Urothelium cell line (cell line): ENCODE measurements around the gene SIAH1.
"Not testable (repeated sequence)": the region's sequence is repeated elsewhere in the genome, so short reads cannot be mapped to it uniquely, and the experiment has no call there.

Experiments
- DNase-seq: peaks from one replicate; pipeline ENCODE4 v3.0.0; 2011; ENCODE audit warnings: low spot score, mixed read lengths
- FAIRE-seq: peaks from 2 replicates; lab custom pipeline; 2011; peaks lifted over from hg19 to GRCh38; lab: Jason Lieb, UNC

Gene SIAH1

GRCh38 chr16:48393485-48394354 is 8.5 kb upstream of the SIAH1 start:
- FAIRE-seq = no peak
- no peak for DNase-seq

- DNase-seq (no peak), FAIRE-seq (no peak)
These were observed 7.2 kb upstream of the SIAH1 start for GRCh38 chr16:48392407-48392806.

DNA sequence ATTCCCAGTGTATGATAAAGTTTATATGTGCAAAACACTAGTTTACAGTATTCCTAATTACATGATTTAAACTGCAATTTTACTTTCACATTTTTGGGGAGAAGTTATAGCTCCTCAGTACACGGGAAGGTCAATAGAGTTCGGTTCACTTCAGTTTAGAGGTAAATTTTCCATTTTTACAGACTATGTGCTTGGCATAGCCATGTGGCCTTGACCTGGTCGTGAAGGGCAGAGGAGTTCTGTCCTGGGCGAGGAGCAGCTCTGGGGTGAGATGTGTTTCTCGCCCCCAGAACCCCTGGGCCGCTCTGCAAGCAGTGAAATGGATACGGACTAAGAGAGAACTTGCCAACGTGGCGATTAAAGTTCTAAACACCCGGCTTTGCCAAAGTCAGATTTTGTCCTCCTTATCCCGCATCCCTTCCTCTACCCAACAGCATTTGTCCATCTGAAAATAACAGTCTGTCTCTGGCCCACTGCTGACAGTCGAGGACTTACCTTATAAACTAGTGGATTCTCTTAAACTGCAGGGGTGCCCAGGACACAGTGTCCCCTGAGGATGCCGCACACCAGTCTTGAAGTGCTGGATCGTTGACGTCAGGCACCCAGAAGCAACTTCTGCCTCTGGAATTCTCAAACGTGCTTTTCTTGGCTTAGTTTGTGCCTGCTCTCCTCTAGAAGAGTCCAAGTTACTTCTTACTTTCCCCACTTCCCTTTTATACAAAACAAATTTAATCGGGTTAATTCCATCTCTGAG is 1.5 kb upstream of the SIAH1 start:
- FAIRE-seq = no peak
- DNase-seq = no peak

DNA sequence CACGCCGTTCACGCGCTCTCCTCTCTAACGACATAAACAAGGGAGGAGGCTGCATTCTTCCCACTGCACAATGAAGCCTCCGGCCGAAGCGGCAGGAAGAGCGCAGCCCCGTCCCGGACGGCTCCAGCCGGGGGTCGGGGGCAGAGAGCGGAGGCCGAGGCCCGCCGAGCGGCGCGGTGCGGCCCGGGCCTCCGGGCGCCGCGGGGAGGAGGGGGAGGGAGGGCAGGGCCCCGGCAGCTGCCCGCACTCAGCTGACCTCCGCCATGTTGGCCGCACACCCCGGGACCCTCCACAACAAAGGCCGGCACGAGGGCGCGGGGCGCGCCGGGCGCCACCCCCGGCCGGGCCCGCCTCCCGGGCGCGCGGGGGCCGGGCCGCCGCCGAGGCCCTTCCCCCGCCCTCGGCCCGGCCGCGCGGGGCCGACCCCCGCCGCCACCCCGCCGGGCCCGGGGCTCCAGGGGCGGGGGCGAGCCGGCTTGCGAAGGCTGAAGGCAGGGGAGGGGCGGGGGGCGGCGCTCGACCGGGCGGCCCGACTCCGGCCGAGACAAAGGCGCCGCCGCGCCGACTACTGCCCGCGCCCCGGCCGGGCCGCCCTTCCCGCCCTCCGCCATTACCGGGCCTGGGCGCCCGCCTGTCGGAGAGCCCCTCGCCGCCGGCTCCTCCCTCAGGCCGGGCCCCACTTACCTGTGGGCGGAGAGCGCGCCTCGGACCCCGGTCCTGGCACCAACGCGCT is 527 bp downstream of the SIAH1 start:
- DNase-seq = peak; percentile 69
- no peak for FAIRE-seq

DNA sequence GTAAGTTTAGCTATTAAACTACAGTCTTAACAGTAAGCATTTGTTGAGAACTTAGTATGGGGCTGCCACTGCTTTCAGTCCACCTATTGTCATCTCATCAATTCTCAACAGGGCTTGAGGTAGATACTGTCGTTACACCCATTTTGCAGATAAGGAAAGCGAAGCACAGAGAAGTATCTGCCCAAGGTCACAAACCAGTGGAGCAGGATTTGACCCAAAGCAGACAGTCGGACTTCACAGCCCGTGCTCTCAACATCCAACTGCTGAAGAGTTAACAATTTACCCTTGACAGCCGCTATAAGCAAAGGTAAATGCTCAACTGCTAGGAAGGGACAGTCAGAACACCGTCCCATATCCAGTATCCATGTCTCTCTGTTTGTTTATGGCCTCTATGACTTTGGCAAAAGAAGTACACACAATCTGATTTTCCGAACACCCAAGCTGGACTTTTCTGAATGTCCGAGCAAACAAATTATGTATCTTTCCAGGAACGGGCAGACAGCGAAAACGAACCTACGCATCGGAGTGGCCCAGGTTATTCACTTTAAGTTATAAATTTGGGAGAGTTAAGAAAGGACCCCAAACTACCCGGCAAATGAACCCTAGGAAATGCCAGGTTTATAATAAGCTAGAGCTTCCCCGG is 1.2 kb downstream of the SIAH1 start:
- DNase-seq (no peak), FAIRE-seq (no peak)

GRCh38 chr16:48383009-48383876 is 2.0 kb downstream of the SIAH1 start:
- no peak for FAIRE-seq
- no peak for DNase-seq

DNA sequence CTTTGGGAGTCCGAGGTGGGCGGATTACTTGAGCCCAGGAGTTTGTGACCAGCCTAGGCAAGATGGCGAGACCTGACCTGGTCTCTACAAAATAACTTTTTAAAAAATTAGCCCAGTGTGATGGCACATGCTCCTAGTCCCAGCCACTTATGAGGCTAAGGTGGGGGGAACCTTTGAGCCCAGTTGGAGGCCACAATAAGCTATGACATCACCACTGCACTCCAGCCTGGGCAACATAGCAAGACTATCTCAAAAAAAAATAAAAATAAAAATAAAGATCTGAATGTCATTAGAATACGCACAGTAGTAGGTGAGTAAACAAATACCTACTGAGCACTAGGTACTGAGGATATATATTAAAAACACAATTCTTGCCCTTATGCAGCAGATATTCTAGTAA is 3.1 kb downstream of the SIAH1 start:
- DNase-seq (no peak), FAIRE-seq (no peak)

DNA sequence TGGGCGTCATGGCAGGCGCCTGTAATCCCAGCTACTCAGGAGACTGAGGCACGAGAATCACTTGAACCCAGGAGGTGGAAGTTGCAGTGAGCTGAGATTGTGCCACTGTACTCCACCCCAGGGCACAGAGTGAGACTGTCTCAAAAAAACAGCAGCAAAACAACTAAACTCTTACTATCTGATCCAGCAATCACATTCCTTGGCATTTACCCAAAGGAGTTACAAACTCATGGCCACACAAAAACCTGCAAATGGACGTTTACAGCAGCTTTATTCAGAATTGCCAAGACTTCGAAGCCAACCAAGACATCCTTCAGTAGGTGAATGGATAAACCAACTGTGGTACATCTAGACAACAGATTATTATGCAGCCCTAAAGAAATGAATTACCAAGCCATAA is 4.0 kb downstream of the SIAH1 start:
- FAIRE-seq (no peak), DNase-seq (no peak)

DNA sequence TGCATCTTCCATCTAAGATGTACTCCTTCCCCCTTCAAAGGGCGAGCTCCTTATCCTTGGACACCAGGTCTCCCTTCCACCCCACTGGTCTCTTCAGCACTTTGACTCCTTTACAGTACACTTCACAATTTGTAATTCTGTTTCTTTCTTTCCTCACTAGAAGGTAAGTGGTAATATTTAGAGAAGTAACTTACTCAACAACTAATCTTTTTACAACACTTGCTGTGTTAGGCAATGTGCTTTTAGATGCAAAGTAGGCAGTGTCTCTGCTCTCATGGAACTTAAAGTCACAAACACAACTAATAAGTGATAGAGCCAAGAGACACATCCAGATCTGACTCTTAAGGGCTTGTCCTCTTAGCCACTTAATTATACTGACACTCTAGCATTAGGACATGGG is 6.4 kb downstream of the SIAH1 start:
- DNase-seq = no peak
- FAIRE-seq = no peak

- FAIRE-seq = no peak
- no peak for DNase-seq
These were observed 6.9 kb downstream of the SIAH1 start for GRCh38 chr16:48378276-48378675.

DNA sequence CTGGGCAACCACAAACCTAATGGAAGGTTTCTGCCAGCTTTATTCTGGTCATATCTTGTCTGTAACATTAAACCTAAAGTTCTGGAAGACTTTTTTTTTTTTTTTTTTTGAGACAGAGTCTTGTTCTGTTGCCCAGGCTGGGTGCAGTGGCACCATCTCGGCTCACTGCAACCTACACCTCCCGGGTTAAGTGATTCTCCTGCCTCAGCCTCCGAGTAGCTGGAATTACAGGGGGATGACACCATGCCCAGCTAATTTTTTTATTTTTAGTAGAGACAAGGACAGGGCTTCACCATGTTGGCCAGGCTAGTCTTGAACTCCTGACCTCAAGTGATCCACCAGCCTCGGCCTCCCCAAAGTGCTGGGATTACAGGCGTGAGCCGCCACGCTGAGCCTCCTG is 7.9 kb downstream of the SIAH1 start:
- not testable (repeated sequence) for DNase-seq, FAIRE-seq

DNA sequence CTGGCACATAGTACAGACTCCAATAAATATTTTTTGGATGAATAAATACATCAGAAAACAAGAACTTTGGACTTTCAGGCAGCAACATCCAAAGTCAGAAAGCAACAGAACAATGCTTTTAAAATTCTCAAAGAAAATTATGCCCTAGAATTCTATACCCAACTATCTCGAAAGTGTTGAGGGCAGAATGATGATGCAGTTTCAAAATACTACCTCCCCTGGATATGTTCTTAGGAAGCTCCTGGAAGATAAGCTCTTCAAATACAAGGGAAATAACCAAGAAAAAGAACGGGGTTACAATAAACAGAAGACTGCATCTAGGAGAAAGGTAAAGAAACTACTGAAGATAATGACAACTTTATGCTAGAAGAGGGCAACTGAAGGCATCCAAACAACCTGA is 11.0 kb downstream of the SIAH1 start:
- FAIRE-seq = no peak
- DNase-seq = no peak

- FAIRE-seq = no peak
- DNase-seq = no peak
These were observed 11.8 kb downstream of the SIAH1 start for GRCh38 chr16:48373258-48374029.

DNA sequence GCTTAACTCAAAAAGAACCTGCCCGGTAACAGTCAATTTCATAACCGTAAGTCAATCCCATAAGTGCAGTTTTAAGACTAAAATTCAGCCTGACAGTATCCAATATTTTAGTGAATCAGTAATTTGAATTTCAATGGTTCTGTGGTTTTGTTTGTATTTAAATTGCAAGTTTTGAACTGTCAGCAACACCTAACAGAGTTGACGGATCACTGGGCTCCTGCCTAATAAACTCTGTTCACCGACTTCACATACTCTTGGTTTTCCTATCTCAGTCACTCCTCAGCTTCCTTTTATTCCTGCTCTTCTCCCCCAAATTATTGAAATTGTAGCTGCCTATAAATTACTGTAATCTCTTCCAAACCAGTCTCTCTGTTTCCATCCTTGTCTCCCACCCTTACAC is 12.5 kb downstream of the SIAH1 start:
- DNase-seq = no peak
- no peak for FAIRE-seq

DNA sequence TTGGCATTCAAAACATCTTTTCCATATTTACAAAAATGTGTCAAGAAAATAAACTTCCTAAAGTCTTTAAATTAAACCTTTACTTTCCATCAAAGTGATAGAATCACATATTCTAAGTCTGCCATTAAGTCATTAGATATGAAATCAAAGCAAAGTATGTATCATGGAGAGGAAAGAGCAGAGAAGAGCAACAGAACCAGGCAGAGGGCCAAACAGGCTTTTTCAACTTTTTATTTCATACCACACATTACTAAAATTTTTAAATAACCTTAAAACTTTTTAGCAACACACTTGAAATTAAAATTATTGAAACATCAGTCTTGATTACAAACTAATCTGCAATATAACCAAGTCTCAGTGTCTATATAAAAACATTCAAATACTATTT is 13.8 kb downstream of the SIAH1 start:
- no peak for DNase-seq

GRCh38 chr16:48370668-48371392 is 14.4 kb downstream of the SIAH1 start:
- FAIRE-seq, DNase-seq: not testable (repeated sequence)

More for the DNA sequence above, 13.8 kb downstream of the SIAH1 start:
- no peak for FAIRE-seq

GRCh38 chr16:48370229-48370628 is 15.0 kb downstream of the SIAH1 start:
- FAIRE-seq = no peak

DNA sequence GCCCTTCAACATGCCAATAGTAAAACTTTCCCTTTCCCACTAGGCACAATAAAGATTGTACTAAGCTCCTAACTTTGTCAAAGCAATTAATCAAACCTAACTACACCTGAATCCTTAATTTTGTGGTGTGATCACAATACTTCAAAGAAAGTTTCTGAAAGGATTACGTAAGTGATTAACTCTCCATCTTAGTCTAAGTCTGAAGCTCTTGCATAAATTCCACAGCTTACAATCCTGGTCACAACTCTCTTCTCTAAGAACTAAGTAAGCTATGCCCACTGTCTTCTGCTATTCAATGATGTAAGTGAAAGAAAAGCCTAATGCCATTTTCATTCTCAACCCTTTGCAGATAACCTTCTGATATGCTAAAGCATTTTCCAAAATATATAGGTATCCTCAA is 15.4 kb downstream of the SIAH1 start:
- DNase-seq (no peak), FAIRE-seq (no peak)

More at GRCh38 chr16:48370229-48370628, 15.0 kb downstream of the SIAH1 start:
- no peak for DNase-seq
